CD14-positive monocyte (primary cell): Measurements from ENCODE around the gene PAM. TPM values are rescaled to one million over a fixed set of nuclear protein-coding genes. Genes with fewer than 3 reads are reported as not detected.

ENCODE experiments used
- DNase-seq, 3 donors: peaks; one replicate each; pipeline ENCODE4 v3.0.0-alpha.2; 2011 to 2022
- H2AFZ ChIP-seq: 2 replicates; pipeline ENCODE4 v1.6.0; 2012; ENCODE audit warnings: mild to moderate bottlenecking, low read depth, low read length, inconsistent platforms; ENCODE audit not compliant: insufficient read depth, poor library complexity, severe bottlenecking
- H3K27ac ChIP-seq, 2 donors: 1 replicate in 1 of 2; 2 replicates in 1 of 2; pipeline ENCODE4 v1.5.1; 2012 to 2013; ENCODE audit warnings: low read length in 2 of 2, control low read depth in 1 of 2, inconsistent platforms in 1 of 2, low read depth in 1 of 2, mild to moderate bottlenecking in 1 of 2
- H3K27me3 ChIP-seq, 2 donors: one replicate each; pipeline versions ENCODE4 v1.6.0 to v1.6.1; 2011 to 2013; ENCODE audit warnings: low read length in 2 of 2; ENCODE audit not compliant: control insufficient read depth in 2 of 2, insufficient read depth in 2 of 2
- H3K36me3 ChIP-seq, 2 donors: replicated peaks in 1 of 2; 1 replicate in 1 of 2; 2 replicates in 1 of 2; pipeline versions ENCODE4 v1.5.1 to v1.6.1; 2012 to 2013; ENCODE audit warnings: low read length in 2 of 2, control low read depth in 1 of 2, inconsistent platforms in 1 of 2, mild to moderate bottlenecking in 1 of 2; ENCODE audit not compliant: insufficient read depth in 2 of 2, control insufficient read depth in 1 of 2
- H3K4me1 ChIP-seq, 2 donors: 1 replicate in 1 of 2; 2 replicates in 1 of 2; pipeline versions ENCODE4 v1.5.1 to v1.6.1; 2012 to 2013; ENCODE audit warnings: low read length in 2 of 2, control low read depth in 1 of 2, inconsistent platforms in 1 of 2, mild to moderate bottlenecking in 1 of 2, moderate library complexity in 1 of 2; ENCODE audit not compliant: insufficient read depth in 2 of 2, control insufficient read depth in 1 of 2
- H3K4me2 ChIP-seq: replicated peaks from 2 replicates; pipeline ENCODE3; 2012; ENCODE audit warnings: low read length, moderate library complexity, mild to moderate bottlenecking; ENCODE audit not compliant: poor library complexity, severe bottlenecking; ENCODE audit errors: extremely low read depth
- H3K4me3 ChIP-seq, 3 experiments: fragments of 200-600 bp in 1 of 3; sonication (generic) in 1 of 3; replicated peaks in 1 of 3; 1 replicate in 2 of 3; 2 replicates in 1 of 3; pipeline ENCODE4 v1.5.1; 2011 to 2013; ENCODE audit warnings: low read length in 3 of 3, mild to moderate bottlenecking in 3 of 3, control low read depth in 2 of 3, low read depth in 2 of 3, inconsistent platforms in 1 of 3, moderate library complexity in 1 of 3
- H3K79me2 ChIP-seq: 2 replicates; pipeline ENCODE4 v1.6.0; 2012; ENCODE audit warnings: mild to moderate bottlenecking, control low read depth, inconsistent platforms, low read length, moderate library complexity; ENCODE audit not compliant: insufficient read depth
- H3K9ac ChIP-seq: 2 replicates; pipeline ENCODE4 v1.6.0; 2017; ENCODE audit warnings: low read length, mild to moderate bottlenecking; ENCODE audit not compliant: insufficient read depth, poor library complexity, severe bottlenecking
- H3K9me3 ChIP-seq, 2 donors: replicated peaks in 1 of 2; 1 replicate in 1 of 2; 2 replicates in 1 of 2; pipeline versions ENCODE4 v1.5.1 to v1.6.1; 2012 to 2013; ENCODE audit warnings: low read length in 2 of 2, control low read depth in 1 of 2; ENCODE audit not compliant: control insufficient read depth in 1 of 2, insufficient read depth in 1 of 2
- H4K20me1 ChIP-seq: 2 replicates; pipeline ENCODE4 v1.6.0; 2012; ENCODE audit warnings: mild to moderate bottlenecking, low read length, control low read depth, moderate library complexity; ENCODE audit not compliant: insufficient read depth
- H3K27ac Mint-ChIP-seq, 7 donors: one replicate each; pipeline ENCODE4 v1.8.0; 2020; ENCODE audit warnings: mild to moderate bottlenecking in 7 of 7, mixed read lengths in 7 of 7, moderate library complexity in 6 of 7, inconsistent platforms in 2 of 7
- H3K27me3 Mint-ChIP-seq, 3 donors: one replicate each; pipeline ENCODE4 v1.8.0; 2021 to 2022; ENCODE audit warnings: low read depth in 3 of 3, mild to moderate bottlenecking in 3 of 3, mixed read lengths in 3 of 3, moderate library complexity in 3 of 3, inconsistent platforms in 1 of 3
- H3K36me3 Mint-ChIP-seq, 2 donors: one replicate each; pipeline ENCODE4 v1.8.0; 2020; ENCODE audit warnings: mixed read lengths in 2 of 2, inconsistent platforms in 1 of 2, mild to moderate bottlenecking in 1 of 2
- H3K4me1 Mint-ChIP-seq: one replicate; pipeline ENCODE4 v1.8.0; 2020; ENCODE audit warnings: mild to moderate bottlenecking, mixed read lengths
- H3K4me3 Mint-ChIP-seq, 2 donors: one replicate each; pipeline ENCODE4 v1.8.0; 2020; ENCODE audit warnings: mild to moderate bottlenecking in 2 of 2, mixed read lengths in 2 of 2, moderate library complexity in 1 of 2
- H3K9me3 Mint-ChIP-seq, 7 donors: one replicate each; pipeline ENCODE4 v1.8.0; 2020 to 2022; ENCODE audit warnings: mixed read lengths in 7 of 7, mild to moderate bottlenecking in 6 of 7, moderate library complexity in 6 of 7, inconsistent platforms in 2 of 7
- CTCF ChIP-seq: fragments of 200-600 bp; IDR thresholded peaks from one replicate; pipeline ENCODE4 v1.8.0; 2022; ENCODE audit warnings: antibody characterized with exemption, mild to moderate bottlenecking
- WGBS: methylation state at CpG from one replicate; pipeline ENCODE4 v1.1.5; 2013; ENCODE audit warnings: missing lambda C conversion rate; ENCODE audit not compliant: insufficient coverage; 5-methylcytosine and 5-hydroxymethylcytosine counted together
- intact Hi-C, 2 donors: fragments of 100-400 bp; cut with micrococcal nuclease; formaldehyde crosslinking; loops; one replicate each; pipeline versions ENCODE4 v1.15.0 to v1.15.1; 2023
- polyA plus RNA-seq, 3 donors: library from polyadenylated mRNA; depleted of rRNA in 1 of 3; unstranded in 2 of 3; stranded (reverse) in 1 of 3; fragments of 300-500 nt in 2 of 3; fragments of >200 nt in 1 of 3; fragmentation: Illumina TruSeq in 2 of 3; gene quantifications; 1 replicate in 2 of 3; 2 replicates in 1 of 3; pipeline ENCODE4 v1.2.3, GENCODE V29; 2012 to 2021

Gene PAM
- polyA plus RNA-seq, 3 donors = 11.8 to 27.4 (median 12.8) TPM

GRCh38 chr5:103000089-103000488 is 245.0 kb downstream of the PAM start:
- Histone ChIP-seq H3K27me3 (no peaks in the 10 kb centered on the region), H3K4me1 (no peaks in the 10 kb centered on the region), H2AFZ (no peak overlapping the region), H3K4me3 (no peak overlapping the region), H4K20me1 (no peaks in the 10 kb centered on the region), H3K27ac (no peak overlapping the region), H3K9ac (no peak overlapping the region), H3K36me3 (no peaks in the 10 kb centered on the region), H3K4me2 (no peak overlapping the region), H3K9me3 (peaks cover 0 to 9% of the 10 kb centered on the region in 2 donors), H3K79me2 (no peaks in the 10 kb centered on the region)
- no peaks in the 10 kb centered on the region for H3K4me1 Mint-ChIP-seq
- H3K9me3 Mint-ChIP-seq = peaks cover 0 to 11% (median 9%) of the 10 kb centered on the region in 7 donors
- DNase-seq = no peak
- intact Hi-C loops = no loop called here
- no peaks in the 10 kb centered on the region for H3K36me3 Mint-ChIP-seq
- no peak overlapping the region for H3K27ac Mint-ChIP-seq
- no peaks in the 10 kb centered on the region for H3K27me3 Mint-ChIP-seq
- H3K4me3 Mint-ChIP-seq = no peak overlapping the region
- no peak for TF ChIP-seq CTCF

- TF ChIP-seq CTCF = no peak
- H3K4me2 ChIP-seq = no peak overlapping the region
- Mint-ChIP-seq H3K27me3 (no peaks in the 10 kb centered on the region), H3K27ac (no peak overlapping the region), H3K4me3 (no peak overlapping the region), H3K9me3 (peaks cover 0 to 11% (median 9%) of the 10 kb centered on the region in 7 donors), H3K36me3 (peaks cover 5 to 8% of the 10 kb centered on the region in 2 donors), H3K4me1 (no peaks in the 10 kb centered on the region)
- WGBS = no CpG with 5 or more reads among the region's 4 CpGs
- H3K79me2 ChIP-seq = no peaks in the 10 kb centered on the region
- no peak overlapping the region for H3K4me3 ChIP-seq
- no peaks in the 10 kb centered on the region for H3K27me3 ChIP-seq
- H3K9ac ChIP-seq = no peak overlapping the region
- DNase-seq = no peak
- H3K9me3 ChIP-seq = peaks cover 0 to 9% of the 10 kb centered on the region in 2 donors
- H3K4me1 ChIP-seq = no peaks in the 10 kb centered on the region
- no peak overlapping the region for H2AFZ ChIP-seq
- H3K27ac ChIP-seq = no peak overlapping the region
- intact Hi-C loops = no loop called here
- peaks cover 0 to 3% of the 10 kb centered on the region in 2 donors for H3K36me3 ChIP-seq
- H4K20me1 ChIP-seq = no peaks in the 10 kb centered on the region
These were observed 248.8 kb downstream of the PAM start for GRCh38 chr5:103003872-103004271.
